Right lobe of liver (tissue), 5 donors: ENCODE results near the gene EIF2B1. TPM values are rescaled to one million over a fixed set of nuclear protein-coding genes. Genes with fewer than 3 reads are reported as not detected.

Experiments
- small RNA-seq, 2 experiments: library from RNA; depleted of rRNA; stranded (forward); fragments of <200 nt; gene quantifications; one replicate each; pipeline ENCODE3, GENCODE V24; 2016
- total RNA-seq, 6 experiments: library from RNA; depleted of rRNA in 2 of 6; stranded (reverse); fragments of >200 nt in 2 of 6; fragmentation: NEBNext Ultra II Directional in 3 of 6; extraction: Animal tissue kit (Norgen Biotek cat#: 25700) in 3 of 6; gene quantifications; one replicate each; pipeline versions ENCODE4 v1.1.0 to v1.2.4, GENCODE V29; 2016 to 2023
- donor health status: DM: no; HTN: no; CAD: no.
- donor health status: DM: no; HTN: no; CAD: no.
- donor health status: DM: no; HTN: yes; CAD: no.
- donor health status: DM: no; HTN: yes; CAD: no.

The EIF2B1 gene
- total RNA-seq, 6 experiments from 2014 or later, result 19.3 to 137 (median 22.2) TPM

Small RNA genes within 50 kb of the gene (small RNA-seq; reads per million reads assigned to genes)
- gene SNORA9B, result 0 reads per million in 2 experiments

Other genes with a start within 250 kb of the EIF2B1 start
- gene KMT5A, start 249.6 kb downstream of the EIF2B1 start, total RNA-seq, result 10 to 100 TPM; 13.1 to 17.6 (median 13.7) TPM
- 1 to 10 TPM; 1.6 to 2.7 (median 1.8) TPM for gene RILPL2, start 197.0 kb downstream of the EIF2B1 start, total RNA-seq
- gene SNRNP35, start 175.5 kb downstream of the EIF2B1 start, total RNA-seq, result 10 to 100 TPM in 1 of 6 experiments, 1 to 10 TPM in 5; 7.8 to 10.3 (median 9.5) TPM
- gene RILPL1, start 100.0 kb downstream of the EIF2B1 start, total RNA-seq, result 1 to 10 TPM; 3.2 to 7.5 (median 5.3) TPM
- gene TMED2, start 49.1 kb downstream of the EIF2B1 start, total RNA-seq, result 100 to 1,000 TPM; 197 to 282 (median 215) TPM
- 10 to 100 TPM in 3 of 6 experiments, 1 to 10 TPM in 3; 6.4 to 33.3 (median 10.5) TPM for gene DDX55, start 31.6 kb downstream of the EIF2B1 start, total RNA-seq
- 10 to 100 TPM; 10.9 to 15.6 (median 13.9) TPM for gene GTF2H3, start 143 bp upstream of the EIF2B1 start, total RNA-seq
- 1 to 10 TPM in 2 of 6 experiments, under 1 TPM in 4; 0.61 to 1.2 (median 0.88) TPM for gene TCTN2, start 37.4 kb upstream of the EIF2B1 start, total RNA-seq
- 10 to 100 TPM in 3 of 6 experiments, 1 to 10 TPM in 3; 7.6 to 12.9 (median 10.1) TPM for gene ATP6V0A2, start 78.7 kb upstream of the EIF2B1 start, total RNA-seq
- gene DNAH10, start 128.6 kb upstream of the EIF2B1 start, total RNA-seq, result under 1 TPM in 5 of 6 experiments, not detected in 1; under 0.01 to 0.40 (median 0.16) TPM